Astrocyte (in vitro differentiated cells and primary cell): ENCODE measurements around the gene MTHFD1.

Experiments used
- CTCF ChIP-seq: IDR thresholded peaks from 2 replicates; pipeline ENCODE4 v1.5.1; 2011; ENCODE audit warnings: low read depth, mild to moderate bottlenecking, inconsistent platforms, low read length, moderate library complexity; ENCODE audit not compliant: insufficient read depth
- EZH2 ChIP-seq: IDR thresholded peaks from 2 replicates; pipeline ENCODE4 v1.6.1; 2012; ENCODE audit warnings: mild to moderate bottlenecking, low read length, inconsistent platforms; ENCODE audit not compliant: insufficient read depth

GRCh38 chr14:64501411-64502171 is 113.4 kb downstream of the MTHFD1 start:
- no peak for TF ChIP-seq CTCF
- TF ChIP-seq EZH2 = no peak
